Liver (tissue), 9 donors: Measurements from ENCODE around the gene KRTAP17-1. TPM values are rescaled to one million over a fixed set of nuclear protein-coding genes. Genes with fewer than 3 reads are reported as not detected.

Experiments
- DNase-seq: peaks from one replicate; pipeline ENCODE4 v3.0.0-alpha.2; 2017; ENCODE audit warnings: low spot score
- H3K27ac ChIP-seq, 2 donors: one replicate each; pipeline ENCODE4 v1.7.0; 2013; ENCODE audit warnings: inconsistent platforms in 2 of 2, low read length in 2 of 2, control low read depth in 1 of 2, low read depth in 1 of 2, mild to moderate bottlenecking in 1 of 2
- H3K27me3 ChIP-seq, 4 donors: one replicate each; pipeline versions ENCODE4 v1.6.1 to v1.7.0; 2013; ENCODE audit warnings: low read length in 3 of 4, inconsistent platforms in 1 of 4, mild to moderate bottlenecking in 1 of 4, moderate library complexity in 1 of 4; ENCODE audit not compliant: control insufficient read depth in 4 of 4, insufficient read depth in 4 of 4
- H3K36me3 ChIP-seq, 4 donors: one replicate each; pipeline versions ENCODE4 v1.6.1 to v1.7.0; 2013; ENCODE audit warnings: low read length in 3 of 4, mild to moderate bottlenecking in 3 of 4, low read depth in 1 of 4, moderate library complexity in 1 of 4; ENCODE audit not compliant: control insufficient read depth in 4 of 4, insufficient read depth in 3 of 4
- H3K4me1 ChIP-seq, 4 donors: one replicate each; pipeline versions ENCODE4 v1.6.1 to v1.7.0; 2013; ENCODE audit warnings: low read length in 3 of 4, mild to moderate bottlenecking in 3 of 4, moderate library complexity in 1 of 4; ENCODE audit not compliant: control insufficient read depth in 4 of 4, insufficient read depth in 4 of 4
- H3K4me3 ChIP-seq, 3 donors: one replicate each; pipeline versions ENCODE4 v1.6.1 to v1.7.0; 2013; ENCODE audit warnings: low read length in 3 of 3, control low read depth in 1 of 3, low read depth in 1 of 3, mild to moderate bottlenecking in 1 of 3
- H3K9ac ChIP-seq, 2 donors: one replicate each; pipeline ENCODE4 v1.7.0; 2013; ENCODE audit warnings: low read length in 2 of 2, mild to moderate bottlenecking in 2 of 2, moderate library complexity in 2 of 2, control low read depth in 1 of 2, low read depth in 1 of 2
- H3K9me3 ChIP-seq, 4 donors: one replicate each; pipeline versions ENCODE4 v1.6.1 to v1.7.0; 2013; ENCODE audit warnings: low read length in 3 of 4; ENCODE audit not compliant: control insufficient read depth in 4 of 4
- CTCF ChIP-seq: fragments of 150-350 bp; IDR thresholded peaks from 2 replicates; pipeline ENCODE4 v1.5.1; 2017; ENCODE audit warnings: improper control_type of control experiment, low read depth, low read length; ENCODE audit not compliant: missing input control
- EGR1 ChIP-seq, 2 donors: IDR thresholded peaks; 2 replicates each; pipeline ENCODE4 v1.6.1; 2016 to 2018; ENCODE audit warnings: antibody characterized with exemption in 2 of 2, low read depth in 2 of 2
- FOXA1 ChIP-seq: IDR thresholded peaks from 2 replicates; pipeline ENCODE4 v1.6.1; 2016; ENCODE audit warnings: antibody characterized with exemption
- FOXA2 ChIP-seq: IDR thresholded peaks from 2 replicates; pipeline ENCODE4 v1.6.1; 2016; ENCODE audit warnings: antibody characterized with exemption
- GABPA ChIP-seq, 2 donors: IDR thresholded peaks in 1 of 2; conservative IDR thresholded peaks in 1 of 2; 2 replicates each; pipeline ENCODE4 v1.6.1; 2016; ENCODE audit warnings: antibody characterized with exemption in 2 of 2, mild to moderate bottlenecking in 1 of 2, moderate library complexity in 1 of 2
- JUND ChIP-seq, 2 donors: IDR thresholded peaks; 2 replicates each; pipeline ENCODE4 v1.6.1; 2016; ENCODE audit warnings: antibody characterized with exemption in 2 of 2
- NR2F2 ChIP-seq: IDR thresholded peaks from 2 replicates; pipeline ENCODE4 v1.6.1; 2016; ENCODE audit warnings: antibody characterized with exemption
- RAD21 ChIP-seq, 2 donors: IDR thresholded peaks; 2 replicates each; pipeline ENCODE4 v1.6.1; 2016; ENCODE audit warnings: antibody characterized with exemption in 2 of 2, mild to moderate bottlenecking in 2 of 2
- RXRA ChIP-seq, 2 donors: IDR thresholded peaks; 2 replicates each; pipeline ENCODE4 v1.6.1; 2017 to 2018; ENCODE audit warnings: antibody characterized with exemption in 2 of 2, mild to moderate bottlenecking in 1 of 2
- SP1 ChIP-seq: IDR thresholded peaks from 2 replicates; pipeline ENCODE4 v1.6.1; 2018; ENCODE audit warnings: antibody characterized with exemption, mild to moderate bottlenecking
- TAF1 ChIP-seq: conservative IDR thresholded peaks from 2 replicates; pipeline ENCODE4 v1.6.1; 2016; ENCODE audit warnings: antibody characterized with exemption, mild to moderate bottlenecking
- WGBS: extraction: QIAGEN DNeasy Blood & Tissue Kit; methylation state at CpG from one replicate; pipeline ENCODE4 v1.1.7; 2013; 5-methylcytosine and 5-hydroxymethylcytosine counted together
- polyA plus RNA-seq, 2 donors: library from polyadenylated mRNA; stranded (reverse) in 1 of 2; unstranded in 1 of 2; fragments of 200-250 nt in 1 of 2; fragments of >200 nt in 1 of 2; fragmentation: Nextera tagmentation in 1 of 2; extraction: Ambion mirVana in 1 of 2; gene quantifications; one replicate each; pipeline versions ENCODE4 v1.2.1 to v1.2.3, GENCODE V29; 2013 to 2015
- total RNA-seq, 2 donors: library from RNA; depleted of rRNA; stranded (reverse); fragments of >200 nt; gene quantifications; one replicate each; pipeline ENCODE4 v1.2.3, GENCODE V29; 2014
- TF ChIP-seq, protein P1 (sequence below): IDR thresholded peaks from 2 replicates; pipeline ENCODE4 v1.6.1; 2016; ENCODE audit warnings: antibody characterized with exemption
- TF ChIP-seq, protein P2 (sequence below): IDR thresholded peaks from 2 replicates; pipeline ENCODE4 v1.6.1; 2016; ENCODE audit warnings: antibody characterized with exemption
- donor health status: healthy.
- donor health status: healthy.
- donor health status: healthy.
- donor health status: healthy.
- donor health status: healthy.

The KRTAP17-1 gene
- total and polyA plus RNA-seq, 4 donors: not detected

- H3K4me1 ChIP-seq: no peaks in the 10 kb centered on the region
- 89% methylated on average over 7 of the region's 7 CpGs for WGBS
- no peak overlapping the region for H3K9ac ChIP-seq
- no peak overlapping the region for H3K27ac ChIP-seq
- H3K27me3 ChIP-seq: no peaks in the 10 kb centered on the region
- TF ChIP-seq EGR1 (IDR thresholded peaks at IDR 0.05; ENCODE audit: low read depth in 2 of 2) (no peak), FOXA2 (no peak), FOXA1 (no peak), SP1 (no peak), GABPA (IDR thresholded peaks at IDR 0.05 in 1 of 2, conservative IDR thresholded peaks at IDR 0.05 in 1 of 2) (no peak), RXRA (IDR thresholded peaks at IDR 0.05) (no peak), NR2F2 (no peak)
- DNase-seq: no peak
- H3K36me3 ChIP-seq: no peaks in the 10 kb centered on the region
- no peaks in the 10 kb centered on the region for H3K9me3 ChIP-seq
- no peak overlapping the region for H3K4me3 ChIP-seq
These were observed 12.7 kb upstream of the KRTAP17-1 start for GRCh38 chr17:41328207-41328606.

- Histone ChIP-seq H3K9me3 (no peaks in the 10 kb centered on the region), H3K27me3 (no peaks in the 10 kb centered on the region), H3K27ac (no peak overlapping the region), H3K36me3 (no peaks in the 10 kb centered on the region), H3K4me1 (no peaks in the 10 kb centered on the region), H3K4me3 (no peak overlapping the region), H3K9ac (no peak overlapping the region)
- TF ChIP-seq GABPA (IDR thresholded peaks at IDR 0.05 in 1 of 2, conservative IDR thresholded peaks at IDR 0.05 in 1 of 2) (no peak), TAF1 (no peak), RAD21 (IDR thresholded peaks at IDR 0.05) (no peak), JUND (IDR thresholded peaks at IDR 0.05) (no peak), NR2F2 (no peak), SP1 (no peak), CTCF (no peak)
- TF ChIP-seq, protein P1, sequence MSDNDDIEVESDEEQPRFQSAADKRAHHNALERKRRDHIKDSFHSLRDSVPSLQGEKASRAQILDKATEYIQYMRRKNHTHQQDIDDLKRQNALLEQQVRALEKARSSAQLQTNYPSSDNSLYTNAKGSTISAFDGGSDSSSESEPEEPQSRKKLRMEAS: no peak
- TF ChIP-seq, protein P2, sequence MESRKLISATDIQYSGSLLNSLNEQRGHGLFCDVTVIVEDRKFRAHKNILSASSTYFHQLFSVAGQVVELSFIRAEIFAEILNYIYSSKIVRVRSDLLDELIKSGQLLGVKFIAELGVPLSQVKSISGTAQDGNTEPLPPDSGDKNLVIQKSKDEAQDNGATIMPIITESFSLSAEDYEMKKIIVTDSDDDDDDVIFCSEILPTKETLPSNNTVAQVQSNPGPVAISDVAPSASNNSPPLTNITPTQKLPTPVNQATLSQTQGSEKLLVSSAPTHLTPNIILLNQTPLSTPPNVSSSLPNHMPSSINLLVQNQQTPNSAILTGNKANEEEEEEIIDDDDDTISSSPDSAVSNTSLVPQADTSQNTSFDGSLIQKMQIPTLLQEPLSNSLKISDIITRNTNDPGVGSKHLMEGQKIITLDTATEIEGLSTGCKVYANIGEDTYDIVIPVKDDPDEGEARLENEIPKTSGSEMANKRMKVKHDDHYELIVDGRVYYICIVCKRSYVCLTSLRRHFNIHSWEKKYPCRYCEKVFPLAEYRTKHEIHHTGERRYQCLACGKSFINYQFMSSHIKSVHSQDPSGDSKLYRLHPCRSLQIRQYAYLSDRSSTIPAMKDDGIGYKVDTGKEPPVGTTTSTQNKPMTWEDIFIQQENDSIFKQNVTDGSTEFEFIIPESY: no peak
- 85% methylated on average over 8 of the region's 8 CpGs for WGBS
- no peak for DNase-seq
These were observed 12.1 kb upstream of the KRTAP17-1 start for GRCh38 chr17:41327411-41328120.
